ENCODE data around the gene KRTAP15-1. TPM values are rescaled to one million over a fixed set of nuclear protein-coding genes. Genes with fewer than 3 reads are reported as not detected.

Gene KRTAP15-1
- total RNA-seq, 1 experiment from 2014 or later = not detected

GRCh38 chr21:30430170-30430655, 9.9 kb upstream of the KRTAP15-1 start, which contains the start of gene KRTAP13-4 (continued):
- TF ChIP-seq STAT6 (CRISPR knock-in tag; conservative IDR thresholded peaks at IDR 0.05; ENCODE audit: low read depth) = no peak
- TF ChIP-seq FOXP1 (CRISPR knock-in tag; IDR thresholded peaks at IDR 0.05; ENCODE audit: borderline replicate concordance) = no peak
- TF ChIP-seq ESRRA (CRISPR knock-in tag; IDR thresholded peaks at IDR 0.05; ENCODE audit: borderline replicate concordance) = no peak
- TF ChIP-seq FOXP4 (CRISPR knock-in tag; IDR thresholded peaks at IDR 0.05) = no peak
- no peak for TF ChIP-seq USF2 (CRISPR knock-in tag; IDR thresholded peaks at IDR 0.05)
- TF ChIP-seq MAX (CRISPR knock-in tag; IDR thresholded peaks at IDR 0.05) = no peak
- TF ChIP-seq FOXJ3 (CRISPR knock-in tag; IDR thresholded peaks at IDR 0.05; ENCODE audit: borderline replicate concordance) = no peak
- no peak for TF ChIP-seq SMAD4 (CRISPR knock-in tag; IDR thresholded peaks at IDR 0.05)
- TF ChIP-seq NR3C1 (CRISPR knock-in tag; conservative IDR thresholded peaks at IDR 0.05; ENCODE audit: low read depth) = no peak
- no peak for TF ChIP-seq PRDM15 (CRISPR knock-in tag; IDR thresholded peaks at IDR 0.05)
- no peak for TF ChIP-seq IRF2 (CRISPR knock-in tag; IDR thresholded peaks at IDR 0.05; ENCODE audit: borderline replicate concordance, low read depth)

GRCh38 chr21:30434033-30434631, 5.9 kb upstream of the KRTAP15-1 start:
- Mint-ChIP-seq H3K27ac (no peak overlapping the region), H3K4me1 (peaks cover 14% of the 10 kb centered on the region), H3K4me3 (no peak overlapping the region), H3K9me3 (no peaks in the 10 kb centered on the region), H3K27me3 (ENCODE audit: low read depth) (no peaks in the 10 kb centered on the region), H3K36me3 (no peaks in the 10 kb centered on the region)
- CTCF ChIA-PET = interaction anchor here (0.6 to 2.4 kb wide), 15 partner anchors 9 to 1550 kb away, joined by 3 to 29 read pairs (median 4); partner anchors contain the start of gene KRTAP13-3
- ATAC-seq (peak; percentile 98), DNase-seq (ENCODE audit: low spot score) (peak; percentile 64)
- TF ChIP-seq MAX (CRISPR knock-in tag; IDR thresholded peaks at IDR 0.05) (peak; percentile 23; the same call in 1 of the 2 replicates), CTCF (IDR thresholded peaks at IDR 0.05) (peak; percentile 36; the same call in 1 of the 2 replicates), AR (CRISPR knock-in tag; IDR thresholded peaks at IDR 0.05) (no peak)
- POLR2A ChIA-PET = interaction anchor here (1.4 kb wide), 1 partner anchor 25 kb away, joined by 3 read pairs; no protein-coding TSS in a partner anchor
